Mucosa of stomach (tissue), 1 donor: ENCODE results near the gene NAT10.

Source experiments
- H3K27me3 ChIP-seq: one replicate; pipeline ENCODE4 v1.7.0; 2013; ENCODE audit warnings: mild to moderate bottlenecking, low read length; ENCODE audit not compliant: control insufficient read depth, insufficient read depth
- H3K36me3 ChIP-seq: one replicate; pipeline ENCODE4 v1.7.0; 2013; ENCODE audit warnings: low read length; ENCODE audit not compliant: control insufficient read depth, insufficient read depth
- H3K4me1 ChIP-seq: one replicate; pipeline ENCODE4 v1.7.0; 2013; ENCODE audit warnings: mild to moderate bottlenecking, low read length; ENCODE audit not compliant: control insufficient read depth, insufficient read depth
- H3K4me3 ChIP-seq: one replicate; pipeline ENCODE4 v1.7.0; 2013; ENCODE audit warnings: low read length
- H3K9ac ChIP-seq: one replicate; pipeline ENCODE4 v1.7.0; 2013; ENCODE audit warnings: mild to moderate bottlenecking, low read length, moderate library complexity
- H3K9me3 ChIP-seq: one replicate; pipeline ENCODE4 v1.7.0; 2013; ENCODE audit warnings: mild to moderate bottlenecking, low read length, moderate library complexity; ENCODE audit not compliant: control insufficient read depth
- donor health status: Pancreatic carcinoma.

The NAT10 gene

GRCh38 chr11:34154059-34154875 is 48.8 kb downstream of the NAT10 start:
- Histone ChIP-seq H3K36me3 (no peaks in the 10 kb centered on the region), H3K9ac (no peak overlapping the region), H3K27me3 (no peaks in the 10 kb centered on the region), H3K4me1 (no peaks in the 10 kb centered on the region), H3K9me3 (no peaks in the 10 kb centered on the region), H3K4me3 (no peak overlapping the region)

GRCh38 chr11:34155057-34155756 is 49.8 kb downstream of the NAT10 start:
- Histone ChIP-seq H3K4me3 (no peak overlapping the region), H3K9ac (no peak overlapping the region), H3K9me3 (no peaks in the 10 kb centered on the region), H3K36me3 (no peaks in the 10 kb centered on the region), H3K27me3 (no peaks in the 10 kb centered on the region), H3K4me1 (no peaks in the 10 kb centered on the region)

- no peaks in the 10 kb centered on the region for H3K4me1 ChIP-seq
- no peak overlapping the region for H3K4me3 ChIP-seq
- no peaks in the 10 kb centered on the region for H3K9me3 ChIP-seq
- no peak overlapping the region for H3K9ac ChIP-seq
- no peaks in the 10 kb centered on the region for H3K27me3 ChIP-seq
- H3K36me3 ChIP-seq: no peaks in the 10 kb centered on the region
Observed at GRCh38 chr11:34155757-34156062, 50.3 kb downstream of the NAT10 start.

- Histone ChIP-seq H3K27me3 (no peaks in the 10 kb centered on the region), H3K9ac (no peak overlapping the region), H3K36me3 (no peaks in the 10 kb centered on the region), H3K9me3 (no peaks in the 10 kb centered on the region), H3K4me3 (no peak overlapping the region), H3K4me1 (no peaks in the 10 kb centered on the region)
Observed at GRCh38 chr11:34157163-34157562, 51.7 kb downstream of the NAT10 start.

- no peak overlapping the region for H3K4me3 ChIP-seq
- H3K9me3 ChIP-seq: no peaks in the 10 kb centered on the region
- H3K4me1 ChIP-seq: no peaks in the 10 kb centered on the region
- no peaks in the 10 kb centered on the region for H3K27me3 ChIP-seq
- no peaks in the 10 kb centered on the region for H3K36me3 ChIP-seq
- H3K9ac ChIP-seq: no peak overlapping the region
Observed at GRCh38 chr11:34158661-34159060, 53.2 kb downstream of the NAT10 start.

- no peaks in the 10 kb centered on the region for H3K36me3 ChIP-seq
- no peaks in the 10 kb centered on the region for H3K4me1 ChIP-seq
- H3K9me3 ChIP-seq: no peaks in the 10 kb centered on the region
- H3K27me3 ChIP-seq: no peaks in the 10 kb centered on the region
- no peak overlapping the region for H3K9ac ChIP-seq
- H3K4me3 ChIP-seq: no peak overlapping the region
Observed at GRCh38 chr11:34160049-34160721, 54.8 kb downstream of the NAT10 start.

- H3K4me1 ChIP-seq: no peaks in the 10 kb centered on the region
Observed at GRCh38 chr11:34160791-34161190, 55.4 kb downstream of the NAT10 start.

GRCh38 chr11:34161361-34161760 is 55.9 kb downstream of the NAT10 start:
- H3K4me1 ChIP-seq: no peaks in the 10 kb centered on the region
- H3K27me3 ChIP-seq: no peaks in the 10 kb centered on the region
- no peaks in the 10 kb centered on the region for H3K9me3 ChIP-seq
- no peaks in the 10 kb centered on the region for H3K36me3 ChIP-seq
- H3K9ac ChIP-seq: no peak overlapping the region
- H3K4me3 ChIP-seq: no peak overlapping the region

More at GRCh38 chr11:34160791-34161190, 55.4 kb downstream of the NAT10 start:
- Histone ChIP-seq H3K9ac (no peak overlapping the region), H3K27me3 (no peaks in the 10 kb centered on the region), H3K36me3 (no peaks in the 10 kb centered on the region), H3K9me3 (no peaks in the 10 kb centered on the region), H3K4me3 (no peak overlapping the region)

GRCh38 chr11:34161812-34162492 is 56.5 kb downstream of the NAT10 start:
- H3K9me3 ChIP-seq: no peaks in the 10 kb centered on the region
- no peaks in the 10 kb centered on the region for H3K4me1 ChIP-seq
- H3K36me3 ChIP-seq: no peaks in the 10 kb centered on the region
- no peak overlapping the region for H3K9ac ChIP-seq
- no peaks in the 10 kb centered on the region for H3K27me3 ChIP-seq
- H3K4me3 ChIP-seq: no peak overlapping the region

- H3K4me3 ChIP-seq: no peak overlapping the region
- no peak overlapping the region for H3K9ac ChIP-seq
- no peaks in the 10 kb centered on the region for H3K4me1 ChIP-seq
- no peaks in the 10 kb centered on the region for H3K27me3 ChIP-seq
- no peaks in the 10 kb centered on the region for H3K9me3 ChIP-seq
- no peaks in the 10 kb centered on the region for H3K36me3 ChIP-seq
Observed at GRCh38 chr11:34162493-34162820, 57.0 kb downstream of the NAT10 start.

GRCh38 chr11:34162856-34163255 is 57.4 kb downstream of the NAT10 start:
- Histone ChIP-seq H3K4me3 (no peak overlapping the region), H3K27me3 (no peaks in the 10 kb centered on the region), H3K9me3 (no peaks in the 10 kb centered on the region), H3K9ac (no peak overlapping the region), H3K4me1 (no peaks in the 10 kb centered on the region), H3K36me3 (no peaks in the 10 kb centered on the region)

- H3K36me3 ChIP-seq: no peaks in the 10 kb centered on the region
- no peaks in the 10 kb centered on the region for H3K4me1 ChIP-seq
- no peak overlapping the region for H3K9ac ChIP-seq
- H3K27me3 ChIP-seq: no peaks in the 10 kb centered on the region
- H3K9me3 ChIP-seq: no peaks in the 10 kb centered on the region
- no peak overlapping the region for H3K4me3 ChIP-seq
Observed at GRCh38 chr11:34165121-34165520, 59.7 kb downstream of the NAT10 start.
